Duodenal mucosa (tissue), 2 donors: ENCODE data around the gene ENTPD6.

Source experiments
- H3K27ac ChIP-seq: one replicate; pipeline ENCODE4 v1.7.0; 2013; ENCODE audit warnings: low read depth, low read length
- H3K27me3 ChIP-seq, 2 donors: one replicate each; pipeline ENCODE4 v1.7.0; 2013; ENCODE audit warnings: low read length in 2 of 2, control low read depth in 1 of 2; ENCODE audit not compliant: insufficient read depth in 2 of 2, control insufficient read depth in 1 of 2
- H3K36me3 ChIP-seq, 2 donors: one replicate each; pipeline ENCODE4 v1.7.0; 2013; ENCODE audit warnings: low read length in 2 of 2, control low read depth in 1 of 2; ENCODE audit not compliant: insufficient read depth in 2 of 2, control insufficient read depth in 1 of 2
- H3K4me1 ChIP-seq, 2 donors: one replicate each; pipeline ENCODE4 v1.7.0; 2013; ENCODE audit warnings: low read length in 2 of 2, control low read depth in 1 of 2; ENCODE audit not compliant: insufficient read depth in 2 of 2, control insufficient read depth in 1 of 2
- H3K4me3 ChIP-seq, 2 donors: one replicate each; pipeline ENCODE4 v1.7.0; 2013; ENCODE audit warnings: low read length in 2 of 2, low read depth in 1 of 2
- H3K9ac ChIP-seq, 2 donors: one replicate each; pipeline ENCODE4 v1.7.0; 2013; ENCODE audit warnings: low read length in 2 of 2, low read depth in 1 of 2
- H3K9me3 ChIP-seq, 2 donors: one replicate each; pipeline ENCODE4 v1.7.0; 2013; ENCODE audit warnings: low read length in 2 of 2, control low read depth in 1 of 2; ENCODE audit not compliant: control insufficient read depth in 1 of 2

The ENTPD6 gene

DNA sequence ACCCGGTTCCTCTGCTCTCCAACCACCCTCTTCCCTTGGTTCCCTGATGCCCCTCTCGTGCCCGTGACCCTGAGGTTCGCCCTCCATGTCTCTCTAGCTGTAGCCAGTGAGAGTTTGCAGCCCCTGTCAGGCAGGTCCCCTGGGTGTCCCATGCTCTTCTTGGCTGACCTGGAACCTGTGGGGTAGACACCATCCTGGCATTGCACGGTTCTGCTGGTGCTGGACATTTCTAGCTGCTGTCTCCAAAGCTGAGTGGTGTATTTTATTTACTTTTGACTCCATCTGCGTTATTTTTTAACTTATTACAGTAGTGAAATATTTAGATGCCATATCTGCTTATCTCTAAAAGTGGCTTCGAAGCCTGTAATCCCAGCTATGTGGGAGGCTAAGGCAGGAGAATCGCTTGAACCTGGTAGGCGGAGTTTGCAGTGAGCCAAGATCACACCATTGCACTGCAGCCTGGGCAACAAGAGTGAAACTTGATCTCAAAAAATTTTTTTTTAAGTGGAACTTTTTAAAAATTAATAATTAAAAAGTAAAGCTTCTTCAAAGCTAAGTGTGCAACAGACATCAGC lies 12.5 kb downstream of the ENTPD6 start:
- H3K4me1 ChIP-seq, result peaks cover 0 to 10% of the 10 kb centered on the region in 2 donors
- no peak overlapping the region for H3K4me3 ChIP-seq
- no peak overlapping the region for H3K9ac ChIP-seq
- H3K9me3 ChIP-seq, result no peaks in the 10 kb centered on the region
- H3K27ac ChIP-seq, result no peak overlapping the region
- peaks cover 21 to 35% of the 10 kb centered on the region in 2 donors for H3K36me3 ChIP-seq
- H3K27me3 ChIP-seq, result no peaks in the 10 kb centered on the region

DNA sequence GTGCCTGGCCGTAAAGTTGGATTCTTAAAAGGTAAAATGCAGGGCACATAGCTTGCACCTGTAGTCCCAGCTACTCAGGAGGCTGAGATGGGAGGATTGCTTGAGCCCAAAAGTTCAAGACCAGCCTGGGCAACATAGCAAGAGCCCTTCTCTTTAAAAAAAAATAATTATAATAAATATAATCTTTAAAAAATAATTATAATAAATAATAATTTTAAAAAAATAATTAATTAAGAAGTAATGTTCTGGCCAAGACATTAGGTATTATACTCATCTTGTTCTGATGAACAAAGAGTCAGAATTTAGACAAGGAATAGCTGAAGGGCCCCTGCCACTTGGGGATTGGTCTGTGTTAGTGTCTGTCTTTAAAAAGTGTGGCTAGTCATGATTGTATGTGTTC lies 13.9 kb downstream of the ENTPD6 start:
- no peaks in the 10 kb centered on the region for H3K27me3 ChIP-seq
- no peak overlapping the region for H3K9ac ChIP-seq
- peaks cover 0 to 3% of the 10 kb centered on the region in 2 donors for H3K4me1 ChIP-seq
- peaks cover 25 to 48% of the 10 kb centered on the region in 2 donors for H3K36me3 ChIP-seq
- H3K4me3 ChIP-seq, result no peak overlapping the region
- H3K27ac ChIP-seq, result no peak overlapping the region
- no peaks in the 10 kb centered on the region for H3K9me3 ChIP-seq

DNA sequence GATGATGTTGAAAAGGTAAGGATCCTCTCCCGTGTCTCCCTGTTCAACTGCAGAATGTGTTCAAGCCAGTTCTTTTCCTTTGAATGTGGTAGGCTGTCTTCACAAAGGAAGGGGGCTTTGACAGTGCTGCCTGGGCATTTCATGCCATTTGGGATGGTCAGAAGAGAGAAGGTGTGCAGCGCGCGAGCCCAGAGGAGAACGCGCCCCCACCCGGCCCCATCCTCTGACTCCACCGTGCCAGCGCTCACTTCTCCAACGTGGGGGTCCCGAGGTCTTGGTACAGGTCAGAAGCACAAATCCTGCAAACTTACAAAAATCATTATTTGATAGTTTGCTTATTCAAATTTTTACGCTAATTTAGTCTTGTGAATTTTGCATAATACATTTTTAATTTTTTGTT lies 14.4 kb downstream of the ENTPD6 start:
- H3K36me3 ChIP-seq, result peaks cover 25 to 53% of the 10 kb centered on the region in 2 donors

DNA sequence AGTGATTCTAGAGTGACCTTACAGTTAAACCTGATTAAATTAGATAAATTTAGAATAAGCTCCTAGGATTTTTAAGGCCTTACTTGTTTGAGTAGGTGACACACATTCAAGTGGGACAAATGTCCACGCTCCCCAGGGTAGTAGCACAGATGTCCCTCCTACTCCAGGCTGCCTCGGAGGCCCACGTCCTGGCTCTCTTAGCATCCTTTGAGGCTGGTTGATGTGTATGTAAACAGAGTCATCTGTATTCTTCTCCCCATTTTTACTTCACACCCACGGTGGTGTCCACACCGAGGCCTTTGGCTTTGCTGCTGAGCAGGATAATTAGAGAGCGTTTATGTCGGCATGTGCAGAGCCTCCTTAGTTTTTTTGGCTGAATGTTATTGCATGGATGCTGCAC lies 15.8 kb downstream of the ENTPD6 start:
- H3K27me3 ChIP-seq, result no peaks in the 10 kb centered on the region
- peaks cover 36 to 62% of the 10 kb centered on the region in 2 donors for H3K36me3 ChIP-seq
- no peaks in the 10 kb centered on the region for H3K4me1 ChIP-seq
- H3K27ac ChIP-seq, result no peak overlapping the region
- no peaks in the 10 kb centered on the region for H3K9me3 ChIP-seq
- no peak overlapping the region for H3K4me3 ChIP-seq
- no peak overlapping the region for H3K9ac ChIP-seq

More for the DNA sequence above, 14.4 kb downstream of the ENTPD6 start:
- no peaks in the 10 kb centered on the region for H3K27me3 ChIP-seq
- no peak overlapping the region for H3K27ac ChIP-seq
- no peaks in the 10 kb centered on the region for H3K9me3 ChIP-seq
- H3K4me1 ChIP-seq, result no peaks in the 10 kb centered on the region
- H3K9ac ChIP-seq, result no peak overlapping the region
- no peak overlapping the region for H3K4me3 ChIP-seq

- Histone ChIP-seq H3K27ac (no peak overlapping the region), H3K27me3 (no peaks in the 10 kb centered on the region), H3K9me3 (no peaks in the 10 kb centered on the region), H3K9ac (no peak overlapping the region), H3K36me3 (peaks cover 37 to 71% of the 10 kb centered on the region in 2 donors), H3K4me1 (no peaks in the 10 kb centered on the region), H3K4me3 (no peak overlapping the region)
Measured at GRCh38 chr20:25212242-25212641, 16.7 kb downstream of the ENTPD6 start.

DNA sequence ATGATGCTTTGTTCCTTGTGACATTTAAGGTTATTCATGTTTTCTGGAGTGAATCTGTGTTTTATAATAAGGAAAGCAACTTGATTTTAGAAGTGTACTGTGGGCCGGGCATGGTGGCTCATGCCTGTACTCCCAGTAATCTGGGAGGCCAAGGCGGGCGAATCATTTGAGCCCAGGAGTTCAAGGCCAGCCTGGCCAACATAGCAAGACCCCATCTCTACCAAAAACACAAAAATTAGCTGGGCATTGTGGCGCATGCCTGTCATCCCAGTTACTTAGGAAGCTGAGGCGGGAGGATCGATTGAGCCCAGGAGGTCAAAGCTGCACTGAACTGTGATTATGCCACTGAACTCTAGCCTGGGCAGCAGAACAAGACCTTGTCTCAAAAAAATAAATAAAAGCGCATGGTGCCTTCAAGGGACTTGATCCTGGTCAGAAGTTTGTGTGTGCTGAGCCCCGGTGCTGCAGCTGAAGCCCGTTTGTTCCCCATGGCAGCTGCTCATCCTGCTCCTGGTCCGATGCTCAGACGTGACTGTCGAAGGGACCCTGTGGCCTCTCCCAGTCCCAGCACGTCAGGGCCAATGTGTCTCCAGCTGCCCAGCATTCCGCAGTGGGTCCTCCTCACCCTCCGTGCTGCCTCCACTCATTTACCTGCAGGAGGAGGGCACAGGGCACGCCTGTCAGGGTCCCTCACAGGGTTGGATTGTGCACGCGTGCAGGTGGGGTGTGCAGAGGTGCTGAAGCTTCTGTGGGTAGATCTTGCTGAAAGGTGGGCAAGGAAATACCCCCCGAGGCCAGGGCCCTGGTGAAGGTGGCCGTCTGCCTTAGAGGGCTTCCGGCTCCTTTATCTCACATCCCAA lies 18.3 kb downstream of the ENTPD6 start:
- Histone ChIP-seq H3K9me3 (no peaks in the 10 kb centered on the region), H3K4me3 (no peak overlapping the region), H3K27me3 (no peaks in the 10 kb centered on the region), H3K9ac (no peak overlapping the region), H3K4me1 (no peaks in the 10 kb centered on the region), H3K27ac (no peak overlapping the region), H3K36me3 (peaks cover 47 to 87% of the 10 kb centered on the region in 2 donors)

GRCh38 chr20:25214426-25214790 lies 18.9 kb downstream of the ENTPD6 start:
- Histone ChIP-seq H3K4me3 (no peak overlapping the region), H3K9ac (no peak overlapping the region), H3K9me3 (no peaks in the 10 kb centered on the region), H3K36me3 (peaks cover 47 to 93% of the 10 kb centered on the region in 2 donors), H3K27me3 (no peaks in the 10 kb centered on the region), H3K27ac (no peak overlapping the region), H3K4me1 (no peaks in the 10 kb centered on the region)

- Histone ChIP-seq H3K9ac (no peak overlapping the region), H3K4me1 (no peaks in the 10 kb centered on the region), H3K36me3 (peaks cover 46 to 94% of the 10 kb centered on the region in 2 donors)
Measured at GRCh38 chr20:25214819-25215218, 19.3 kb downstream of the ENTPD6 start.

DNA sequence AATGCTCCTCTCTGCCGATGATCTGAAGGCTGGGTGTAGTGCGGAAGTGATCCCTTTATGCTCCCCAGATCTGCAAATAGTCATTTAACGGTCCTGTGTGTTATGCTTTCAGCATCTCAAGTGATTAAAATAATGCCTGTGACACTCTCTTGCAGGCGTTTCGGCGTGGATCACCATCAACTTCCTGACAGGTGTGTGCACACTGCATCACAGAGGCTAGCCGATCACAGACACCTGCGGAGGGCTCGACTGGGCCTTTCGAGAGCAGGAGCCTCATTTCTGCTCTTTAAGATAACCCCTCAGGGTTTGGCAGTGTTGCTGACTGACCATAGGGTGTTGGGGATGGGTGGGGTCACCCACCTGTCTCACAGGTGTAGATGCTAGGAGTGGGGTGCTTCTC lies 20.0 kb downstream of the ENTPD6 start:
- no peak overlapping the region for H3K27ac ChIP-seq
- H3K4me3 ChIP-seq, result no peak overlapping the region
- peaks cover 41 to 95% of the 10 kb centered on the region in 2 donors for H3K36me3 ChIP-seq
- no peak overlapping the region for H3K9ac ChIP-seq
- no peaks in the 10 kb centered on the region for H3K27me3 ChIP-seq
- no peaks in the 10 kb centered on the region for H3K4me1 ChIP-seq
- H3K9me3 ChIP-seq, result no peaks in the 10 kb centered on the region

More at GRCh38 chr20:25214819-25215218, 19.3 kb downstream of the ENTPD6 start:
- H3K9me3 ChIP-seq, result no peaks in the 10 kb centered on the region
- no peaks in the 10 kb centered on the region for H3K27me3 ChIP-seq
- H3K4me3 ChIP-seq, result no peak overlapping the region
- H3K27ac ChIP-seq, result no peak overlapping the region

GRCh38 chr20:25216199-25216945 lies 20.9 kb downstream of the ENTPD6 start:
- H3K36me3 ChIP-seq, result peaks cover 43 to 96% of the 10 kb centered on the region in 2 donors
- no peak overlapping the region for H3K27ac ChIP-seq
- H3K4me1 ChIP-seq, result no peaks in the 10 kb centered on the region

More at GRCh38 chr20:25216199-25216945, 20.9 kb downstream of the ENTPD6 start:
- Histone ChIP-seq H3K9ac (no peak overlapping the region), H3K27me3 (no peaks in the 10 kb centered on the region), H3K9me3 (no peaks in the 10 kb centered on the region), H3K4me3 (no peak overlapping the region)
